GM18868 (cell line): ENCODE data around the gene C7orf33.
"Not testable (repeated sequence)": the region's sequence is repeated elsewhere in the genome, so short reads cannot be mapped to it uniquely, and the experiment has no call there.

Source experiments
- ATAC-seq: cut with Tn5 transposase; IDR thresholded peaks from one replicate; pipeline ENCODE4 v1.9.1; 2021; ENCODE audit warnings: mild to moderate bottlenecking, moderate library complexity; ENCODE audit not compliant: unreplicated experiment

C7orf33 gene, protein sequence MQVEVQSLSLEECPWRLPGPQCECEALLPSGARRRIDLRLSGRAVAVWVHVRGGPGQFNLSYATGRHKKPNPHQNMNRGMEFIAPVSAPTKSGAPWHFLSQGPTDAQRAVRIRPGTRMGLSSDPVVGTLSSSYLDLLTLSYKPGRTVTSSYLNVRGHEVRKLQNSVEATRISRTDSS

DNA sequence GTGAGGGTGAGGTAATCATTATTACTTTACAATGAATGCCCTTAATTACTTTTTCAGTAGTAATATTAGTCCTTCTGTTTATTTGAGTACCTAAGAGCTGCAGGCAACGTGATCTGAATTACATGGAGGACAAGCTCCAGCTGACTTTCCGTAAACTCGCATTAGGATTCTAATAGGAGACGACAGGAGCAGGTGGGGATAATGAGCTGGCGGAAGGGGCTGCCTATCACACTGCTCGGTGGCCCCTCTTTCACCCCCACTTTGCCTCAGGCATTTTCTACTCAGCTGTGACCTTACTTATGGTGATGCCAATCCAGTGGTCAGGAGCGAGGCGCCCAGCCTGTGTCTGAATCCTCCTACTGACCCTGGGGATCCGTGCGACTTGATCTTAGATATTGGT is at the start of gene C7orf33:
Gene C7orf33 (plus strand): TSS at position 296 of the 400 bp plus-strand sequence. CDS start 160 bp downstream, outside the sequence.
- ATAC-seq = no peak

DNA sequence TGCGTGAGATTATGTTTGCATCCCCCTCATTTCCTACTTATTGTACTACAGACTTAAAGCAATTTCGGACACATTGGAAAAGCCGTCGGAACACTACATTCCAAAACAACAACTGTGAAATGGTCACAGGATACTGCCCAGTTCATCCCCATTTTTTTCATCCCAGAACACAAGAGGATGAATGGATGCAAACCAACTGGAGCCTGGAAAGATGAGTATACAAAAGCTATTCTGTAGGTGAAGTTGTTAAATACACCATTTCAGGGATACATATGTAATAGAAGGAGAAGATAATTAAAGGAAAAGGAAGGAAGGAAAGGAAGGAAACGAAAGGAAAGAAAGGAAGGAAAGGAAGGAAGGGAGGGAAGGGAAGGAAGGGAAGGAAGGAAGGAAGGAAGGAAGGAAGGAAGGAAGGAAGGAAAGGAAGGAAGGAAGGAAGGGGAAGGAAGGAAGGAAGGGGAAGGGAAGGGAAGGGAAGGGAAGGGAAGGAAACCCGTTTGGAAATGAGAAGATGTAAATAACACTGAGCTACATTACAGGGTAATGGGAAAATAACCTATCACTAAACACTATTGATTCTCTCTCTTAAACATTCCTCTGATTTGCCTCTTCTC is 48.6 kb upstream of the C7orf33 start:
- ATAC-seq = no peak

DNA sequence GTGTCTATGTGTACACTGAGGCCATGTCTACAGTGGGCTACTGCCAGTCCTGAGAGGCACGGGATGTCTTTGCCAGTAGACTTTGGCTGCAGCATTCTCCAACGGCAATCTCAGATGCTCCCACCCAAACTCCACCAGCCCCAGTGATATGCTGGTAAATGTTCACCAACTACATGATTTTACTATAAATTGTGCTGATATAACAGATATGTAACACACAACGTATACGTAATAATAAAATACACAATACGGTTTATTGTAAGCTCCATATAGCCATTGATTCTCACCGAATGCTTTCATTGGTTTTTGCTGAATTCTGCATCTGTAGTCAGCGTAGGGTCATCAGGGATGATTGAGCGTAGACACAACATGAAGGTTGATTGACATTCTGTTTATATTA is 47.3 kb upstream of the C7orf33 start:
- no peak for ATAC-seq

DNA sequence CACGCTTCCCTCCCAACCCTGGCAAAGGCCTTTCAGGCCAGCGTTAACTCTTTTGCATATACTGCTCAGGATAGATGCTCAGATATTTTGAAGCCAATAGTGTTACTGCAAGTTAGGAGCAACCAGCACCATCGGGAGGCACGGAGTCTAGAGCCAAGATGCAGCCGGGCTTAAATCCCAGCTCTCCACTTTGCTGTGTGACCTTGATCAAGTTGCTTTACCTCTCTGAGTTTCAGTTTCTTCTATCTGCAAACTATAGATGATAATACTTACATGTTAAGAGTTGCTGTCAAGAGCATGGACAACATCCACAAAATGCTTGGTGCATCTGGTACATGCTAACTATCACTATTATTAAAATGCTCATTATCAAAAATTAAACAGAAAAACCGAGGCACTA is 45.4 kb upstream of the C7orf33 start:
- ATAC-seq = no peak

DNA sequence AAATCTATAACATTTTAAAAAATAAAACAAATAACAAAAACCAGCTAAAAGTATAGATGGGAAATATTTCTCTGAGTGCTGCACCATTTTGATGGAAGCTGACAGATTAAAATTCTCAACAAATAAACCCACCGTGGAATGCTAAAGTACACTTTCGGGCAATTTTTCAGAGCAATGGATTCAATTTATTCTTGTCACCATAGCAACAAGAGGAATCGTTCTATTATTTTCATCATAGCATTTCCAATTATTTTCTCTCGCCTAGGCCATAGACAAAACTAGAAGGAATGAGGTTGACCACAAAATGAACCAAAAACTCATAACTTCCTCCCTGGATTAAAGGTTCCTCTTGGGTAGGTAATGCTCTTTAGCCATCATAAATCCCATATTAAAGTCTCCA is 44.6 kb upstream of the C7orf33 start:
- ATAC-seq = no peak

DNA sequence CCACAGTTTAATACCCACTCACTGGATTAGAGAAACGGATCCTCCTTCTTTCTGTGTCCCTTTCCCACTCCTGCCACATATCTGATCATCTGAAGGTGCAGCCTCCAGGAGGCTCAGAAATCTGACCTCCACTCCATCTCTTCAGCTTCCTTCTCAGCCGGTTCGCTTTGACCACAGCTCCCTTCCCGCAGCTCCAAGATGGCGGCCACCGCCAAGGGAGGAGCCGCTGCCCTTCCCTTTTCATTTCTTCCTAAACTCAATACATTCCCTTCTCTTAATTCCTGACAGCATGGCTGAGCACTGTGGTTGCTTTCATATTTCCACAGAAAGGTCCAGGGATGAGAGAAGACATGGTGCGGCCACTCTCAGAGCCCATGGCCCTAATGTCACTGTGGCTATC is 43.7 kb upstream of the C7orf33 start:
- no peak for ATAC-seq

DNA sequence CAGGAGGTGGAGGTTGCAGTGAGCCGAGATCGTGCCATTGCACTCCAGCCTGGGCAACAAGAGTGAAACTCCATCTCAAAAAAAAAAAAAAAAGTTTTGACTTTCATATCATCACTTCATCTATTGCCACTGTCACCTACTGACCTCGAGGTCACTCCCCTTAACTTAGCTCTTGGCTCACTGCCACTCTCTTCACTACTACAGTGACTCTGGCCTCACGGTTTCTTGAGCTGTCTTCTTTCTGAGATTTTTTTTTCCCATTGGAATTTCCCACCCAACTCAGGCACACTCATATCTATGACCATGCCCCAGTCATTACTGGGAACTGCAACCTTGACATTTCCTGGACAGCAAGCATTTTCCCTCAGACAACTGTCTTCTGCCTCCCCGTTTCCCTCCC is 42.6 kb upstream of the C7orf33 start:
- no peak for ATAC-seq

DNA sequence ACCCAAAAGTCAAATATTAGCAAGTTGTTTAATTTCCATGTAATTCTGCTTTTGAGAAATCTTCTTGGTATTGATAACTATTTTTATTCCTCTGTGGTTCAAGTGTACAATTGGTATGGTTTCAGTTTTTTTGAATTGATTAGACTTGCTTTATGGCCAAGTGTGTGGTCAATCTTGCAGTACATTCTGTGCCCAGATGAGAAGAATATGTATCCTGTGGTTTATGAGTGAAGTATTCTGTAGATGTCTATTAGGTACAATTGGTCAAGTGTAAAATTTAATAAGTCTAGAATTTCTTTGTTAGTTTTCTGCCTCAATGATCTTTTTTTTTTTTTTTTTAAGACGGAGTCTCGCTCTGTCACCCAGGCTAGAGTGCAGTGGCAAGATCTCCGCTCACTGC is 36.6 kb upstream of the C7orf33 start:
- ATAC-seq = no peak

DNA sequence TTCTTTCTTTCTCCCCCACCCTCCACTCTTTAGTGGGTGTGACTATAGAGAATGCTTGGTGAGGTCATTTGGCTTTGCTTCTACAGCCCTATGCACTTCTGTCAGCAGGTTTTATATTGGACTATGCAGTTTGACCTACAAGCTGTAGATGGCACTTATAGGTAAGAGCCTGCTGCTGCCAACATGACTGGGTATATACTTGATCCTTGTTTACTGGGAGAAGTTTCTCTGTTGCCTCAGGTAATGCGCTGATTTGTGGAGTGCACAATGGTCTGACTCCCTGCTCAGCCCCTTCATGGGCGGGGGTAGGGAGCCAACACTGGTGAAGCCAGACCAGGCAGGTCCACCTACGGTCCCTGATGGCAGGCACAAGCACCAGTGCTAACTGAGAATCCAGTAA is 33.7 kb upstream of the C7orf33 start:
- no peak for ATAC-seq

DNA sequence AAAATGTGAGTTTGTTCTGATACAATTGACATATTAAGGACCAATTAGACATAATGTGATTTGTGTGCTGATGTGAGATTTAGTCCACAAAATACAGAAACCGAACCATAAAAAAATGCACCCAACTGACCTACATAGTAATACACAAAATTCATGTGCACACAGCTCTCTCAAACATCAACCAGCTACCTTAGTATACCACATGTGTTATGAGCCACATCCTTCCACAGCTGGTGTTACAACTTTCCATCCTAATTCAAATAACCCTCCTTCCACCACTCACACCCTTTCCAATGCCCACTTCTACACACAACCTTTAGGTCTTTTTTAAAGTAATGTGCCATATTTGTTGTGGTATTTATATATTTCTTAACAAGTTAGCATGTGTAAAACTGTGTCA is 31.7 kb upstream of the C7orf33 start:
- ATAC-seq = no peak

DNA sequence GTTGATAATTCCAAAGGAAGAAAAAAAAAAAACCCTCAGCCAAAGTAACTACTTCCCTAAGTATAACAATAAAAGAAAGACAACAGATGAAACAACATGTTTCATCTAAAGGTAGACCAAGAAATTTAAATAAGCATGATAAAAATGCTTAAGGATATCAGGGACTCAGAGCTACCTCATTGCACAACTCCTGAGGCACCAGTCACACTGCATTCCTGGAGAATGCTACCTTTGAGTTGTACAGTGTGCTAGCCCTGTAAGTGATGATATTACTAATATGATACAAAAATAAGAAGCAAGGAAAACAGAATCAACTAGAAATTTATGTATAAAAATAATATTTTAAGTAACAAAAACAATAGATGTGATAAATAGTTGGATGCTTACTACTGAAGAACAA is 29.5 kb upstream of the C7orf33 start:
- ATAC-seq = no peak

DNA sequence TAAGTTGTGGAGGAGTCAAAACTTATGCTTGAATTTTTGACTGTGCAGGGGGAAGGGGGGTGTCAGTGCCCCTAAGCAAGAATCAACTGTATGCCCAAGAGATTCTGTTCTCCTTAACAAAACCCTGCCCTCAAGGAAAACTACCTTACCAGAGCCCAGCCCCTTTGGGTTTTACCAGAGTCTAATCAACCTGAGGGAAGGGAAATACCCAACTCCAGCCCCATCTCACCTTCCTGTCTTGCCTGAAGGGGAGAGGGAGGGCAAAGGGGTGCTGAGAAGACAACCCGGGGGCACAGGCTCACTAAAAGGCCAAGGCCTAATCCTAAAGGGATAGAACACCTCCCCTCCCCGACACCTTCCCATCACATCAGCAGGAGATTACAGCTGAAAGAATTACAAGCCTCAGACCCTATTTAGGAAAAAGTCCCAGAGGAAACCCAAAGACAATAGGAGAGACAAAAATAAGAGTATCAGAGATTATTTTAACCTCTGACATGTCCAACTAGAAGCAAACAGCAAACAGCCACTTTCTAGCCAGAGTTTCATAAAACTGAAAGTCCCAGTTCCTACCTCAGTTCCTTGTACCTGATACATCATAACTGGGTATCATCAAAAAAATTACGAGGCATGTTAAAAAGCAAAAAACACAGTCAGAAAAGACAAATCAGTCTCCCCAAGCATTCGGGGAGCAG is 26.8 kb upstream of the C7orf33 start:
- peak; percentile 50 for ATAC-seq

DNA sequence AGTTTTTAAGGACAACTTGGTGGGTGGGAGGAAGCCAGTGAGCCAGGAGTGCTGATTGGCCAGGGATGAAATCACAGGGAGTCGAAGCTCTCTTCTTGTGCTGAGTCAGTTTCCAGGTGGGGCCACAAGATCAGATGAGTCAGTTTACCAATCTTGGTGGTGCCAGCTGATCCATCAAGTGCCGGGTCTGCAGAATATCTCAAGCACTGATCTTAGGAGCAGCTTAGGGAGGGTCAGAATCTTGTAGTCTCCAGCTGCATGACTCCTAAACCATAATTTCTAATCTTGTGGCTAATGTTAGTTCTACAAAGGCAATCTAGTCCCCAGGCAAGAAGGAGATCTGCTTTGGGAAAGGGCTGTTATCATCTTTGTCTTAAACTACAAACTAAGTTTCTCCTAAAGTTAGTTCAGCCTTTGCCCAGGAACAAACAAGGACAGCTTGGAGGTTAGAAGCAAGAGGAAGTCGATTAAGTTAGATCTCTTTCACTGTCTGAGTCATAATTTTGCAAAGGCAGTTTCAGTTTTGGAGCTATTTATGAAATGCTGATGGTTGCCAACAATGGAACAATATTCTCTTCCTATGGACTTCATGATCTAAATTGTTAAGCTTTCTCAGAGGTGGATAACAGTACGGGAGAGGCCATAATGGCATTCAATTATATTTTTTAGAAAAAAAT is 26.2 kb upstream of the C7orf33 start:
- ATAC-seq = peak; percentile 83

DNA sequence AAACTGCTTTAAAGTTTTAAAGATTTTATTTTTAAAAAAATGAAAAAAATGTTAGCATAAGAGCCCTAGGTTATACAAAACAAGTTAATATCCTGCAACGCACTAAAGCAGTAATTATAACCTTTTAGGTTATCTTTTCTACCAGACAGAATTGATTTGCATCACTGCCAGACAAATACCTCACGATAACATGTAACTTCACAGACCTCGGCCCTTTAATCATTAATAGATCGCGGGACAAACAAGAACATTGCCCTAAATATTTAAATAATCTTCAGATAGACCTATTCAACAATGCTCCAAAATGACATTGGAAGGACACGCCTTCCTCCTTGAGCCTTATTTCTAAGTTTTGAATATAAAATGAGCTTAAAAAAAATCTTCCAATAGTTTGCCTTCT is 23.8 kb upstream of the C7orf33 start:
- ATAC-seq = no peak

DNA sequence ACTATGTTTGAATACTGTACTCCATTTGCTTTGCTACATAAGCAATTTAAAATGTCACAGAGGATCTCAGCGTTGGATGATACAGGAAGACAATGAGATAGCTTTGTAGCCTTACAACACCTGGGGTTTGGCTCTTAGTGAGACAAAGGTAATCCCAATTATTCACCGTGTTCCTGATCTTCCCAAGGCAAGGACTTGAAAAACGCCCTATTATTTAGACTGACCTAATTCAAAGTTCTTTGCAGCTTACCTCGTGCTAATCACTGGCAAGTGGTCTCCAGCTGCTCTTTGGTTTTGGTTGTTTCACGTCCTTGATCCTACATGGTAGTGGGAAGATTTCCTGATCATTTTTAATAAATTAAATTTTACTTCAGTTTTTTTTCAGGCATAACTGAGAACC is 23.0 kb upstream of the C7orf33 start:
- ATAC-seq = no peak

DNA sequence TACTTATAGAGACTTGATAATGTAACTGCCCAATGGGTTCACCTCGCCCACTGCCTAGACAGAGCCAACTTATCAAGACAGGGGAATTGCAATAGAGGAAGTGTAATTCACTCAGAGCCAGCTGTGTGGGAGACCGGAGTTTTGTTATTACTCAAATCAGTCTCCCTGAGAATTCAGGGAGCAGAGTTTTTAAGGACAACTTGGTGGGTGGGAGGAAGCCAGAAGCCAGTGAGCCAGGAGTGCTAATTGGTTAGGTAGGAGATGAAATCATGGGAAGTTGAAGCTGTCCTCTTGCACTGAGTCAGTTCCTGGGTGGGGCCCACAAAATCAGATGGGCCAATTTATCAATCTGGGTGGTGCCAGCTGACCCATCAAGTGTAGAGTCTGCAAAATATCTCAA is 20.1 kb upstream of the C7orf33 start:
- no peak for ATAC-seq

DNA sequence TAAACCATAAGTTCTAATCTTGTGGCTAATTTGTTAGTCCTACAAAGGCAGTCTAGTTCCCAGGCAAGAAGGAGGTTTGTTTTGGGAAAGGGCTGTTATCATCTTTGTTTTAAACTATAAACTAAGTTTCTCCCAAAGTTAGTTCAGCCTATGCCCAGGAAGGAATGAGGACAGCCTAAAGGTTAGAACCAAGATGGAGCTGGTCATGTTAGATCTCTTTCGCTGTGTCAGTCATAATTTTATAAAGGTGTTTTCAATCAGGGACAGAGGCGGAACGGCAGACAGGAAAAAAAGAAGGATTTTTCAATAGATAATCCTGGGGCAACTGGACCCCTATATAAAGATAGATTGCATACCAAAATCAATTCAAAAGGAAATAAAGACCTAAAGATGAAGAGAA is 19.6 kb upstream of the C7orf33 start:
- not testable (repeated sequence) for ATAC-seq

DNA sequence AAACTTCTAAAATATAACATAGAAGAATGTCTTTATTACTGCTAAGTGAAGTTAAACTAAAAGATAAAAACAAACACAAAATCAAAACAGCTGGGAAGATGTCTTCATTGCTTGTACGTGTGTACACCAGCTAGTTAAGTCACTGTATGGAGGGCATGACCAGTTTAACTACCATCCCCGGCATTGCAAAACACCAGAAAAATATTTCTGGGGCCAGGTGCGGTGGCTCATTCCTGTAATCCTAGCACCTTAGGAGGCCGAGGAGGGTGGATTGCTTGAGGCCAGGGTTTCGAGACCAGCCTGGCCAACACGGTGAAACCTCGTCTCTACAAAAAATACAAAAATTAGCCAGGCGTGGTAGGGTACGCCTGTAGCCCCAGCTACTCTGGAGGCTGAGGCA is 19.2 kb upstream of the C7orf33 start:
- ATAC-seq = no peak

DNA sequence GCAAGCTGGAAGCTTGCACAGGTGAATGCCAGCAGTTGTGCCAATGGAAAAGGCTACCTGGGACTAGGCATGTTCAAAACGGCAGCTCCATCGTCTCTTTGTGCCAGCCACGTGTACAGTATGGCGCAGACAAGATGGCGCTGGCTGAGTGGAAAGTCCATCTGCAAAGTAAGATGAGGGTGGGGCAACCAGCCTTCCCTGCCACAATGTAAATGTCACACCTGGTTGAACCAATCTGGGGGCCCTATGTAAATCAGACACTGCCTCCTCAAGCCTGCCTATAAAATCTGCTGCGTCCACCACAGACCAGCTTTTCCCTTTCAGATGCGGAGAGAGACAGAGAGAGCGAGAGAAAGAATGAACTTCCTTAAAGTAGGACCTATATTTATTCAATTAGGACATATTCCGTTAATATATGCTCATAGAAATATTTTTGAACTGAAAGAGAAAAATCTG is 18.5 kb upstream of the C7orf33 start:
- ATAC-seq = no peak

DNA sequence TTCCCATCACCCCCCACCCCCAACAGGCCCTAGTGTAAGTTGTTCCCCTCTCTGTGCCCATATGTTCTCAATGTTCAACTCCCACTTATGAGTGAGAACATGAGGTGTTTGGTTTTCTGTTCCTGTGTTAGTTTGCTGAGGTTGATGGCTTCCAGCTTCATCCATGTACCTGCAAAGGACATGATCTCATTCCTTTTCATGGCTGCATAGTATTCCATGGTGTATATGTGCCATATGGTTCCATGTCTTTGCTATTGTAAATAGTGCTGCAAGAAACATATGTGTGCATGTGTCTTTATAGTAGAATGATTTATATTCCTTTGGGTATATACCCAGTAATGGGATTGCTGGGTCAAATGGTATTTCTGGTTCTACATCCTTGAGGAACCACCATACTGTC is 17.0 kb upstream of the C7orf33 start:
- ATAC-seq = not testable (repeated sequence)

DNA sequence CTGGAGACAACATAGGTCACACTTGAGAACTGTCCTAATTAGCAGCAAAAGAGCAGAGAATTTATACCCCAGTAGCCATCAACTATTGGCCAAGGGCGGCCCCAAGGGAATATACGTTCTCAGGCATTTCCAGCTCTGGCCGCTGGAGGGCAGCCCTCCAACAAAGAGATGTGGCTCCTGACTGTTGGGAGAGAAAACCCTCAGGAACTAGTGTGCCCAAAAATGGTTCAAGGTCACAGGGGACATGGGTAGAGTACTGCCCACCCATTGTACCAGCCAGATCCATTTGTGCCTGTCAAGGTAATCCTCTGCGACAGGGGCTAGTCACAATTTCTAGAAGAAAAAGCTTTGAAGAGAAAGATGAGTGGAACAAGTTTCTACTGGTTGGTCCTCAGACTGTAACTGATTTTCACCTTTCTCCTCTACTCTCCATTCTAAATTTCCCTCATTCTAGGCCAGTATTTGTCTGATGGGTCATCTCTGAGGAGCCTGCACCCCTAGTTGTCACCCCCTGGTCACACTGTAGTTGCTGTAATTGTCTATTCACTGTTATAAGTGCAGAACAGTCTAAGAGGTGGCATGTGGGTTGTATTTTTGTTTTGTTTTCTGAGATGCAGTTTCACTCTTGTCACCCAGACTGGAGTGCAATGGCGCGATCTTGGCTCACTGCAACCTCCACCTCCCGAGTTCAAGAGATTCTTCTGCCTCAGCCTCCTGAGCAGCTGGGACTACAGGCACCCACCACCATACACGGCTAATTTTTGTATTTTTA is 14.7 kb upstream of the C7orf33 start:
- ATAC-seq = peak; percentile 90
